Coronary artery (tissue), 2 donors: ENCODE results near the gene PPRC1.

ENCODE experiments used
- DNase-seq: peaks from one replicate; pipeline ENCODE4 v3.0.0-alpha.2; 2017; ENCODE audit warnings: low spot score
- H3K27ac ChIP-seq, 2 donors: fragments of 200-600 bp; sonication (generic); one replicate each; pipeline ENCODE4 v1.5.1; 2016 to 2019
- H3K4me3 ChIP-seq: fragments of 200-600 bp; sonication (generic); 2 replicates; pipeline ENCODE4 v1.5.1; 2016; ENCODE audit warnings: mild to moderate bottlenecking, moderate library complexity
- TF ChIP-seq, protein P1 (sequence below): fragments of 200-600 bp; sonication (generic); IDR thresholded peaks from one replicate; pipeline ENCODE4 v1.5.1; 2019; ENCODE audit warnings: antibody characterized with exemption

PPRC1 gene

DNA sequence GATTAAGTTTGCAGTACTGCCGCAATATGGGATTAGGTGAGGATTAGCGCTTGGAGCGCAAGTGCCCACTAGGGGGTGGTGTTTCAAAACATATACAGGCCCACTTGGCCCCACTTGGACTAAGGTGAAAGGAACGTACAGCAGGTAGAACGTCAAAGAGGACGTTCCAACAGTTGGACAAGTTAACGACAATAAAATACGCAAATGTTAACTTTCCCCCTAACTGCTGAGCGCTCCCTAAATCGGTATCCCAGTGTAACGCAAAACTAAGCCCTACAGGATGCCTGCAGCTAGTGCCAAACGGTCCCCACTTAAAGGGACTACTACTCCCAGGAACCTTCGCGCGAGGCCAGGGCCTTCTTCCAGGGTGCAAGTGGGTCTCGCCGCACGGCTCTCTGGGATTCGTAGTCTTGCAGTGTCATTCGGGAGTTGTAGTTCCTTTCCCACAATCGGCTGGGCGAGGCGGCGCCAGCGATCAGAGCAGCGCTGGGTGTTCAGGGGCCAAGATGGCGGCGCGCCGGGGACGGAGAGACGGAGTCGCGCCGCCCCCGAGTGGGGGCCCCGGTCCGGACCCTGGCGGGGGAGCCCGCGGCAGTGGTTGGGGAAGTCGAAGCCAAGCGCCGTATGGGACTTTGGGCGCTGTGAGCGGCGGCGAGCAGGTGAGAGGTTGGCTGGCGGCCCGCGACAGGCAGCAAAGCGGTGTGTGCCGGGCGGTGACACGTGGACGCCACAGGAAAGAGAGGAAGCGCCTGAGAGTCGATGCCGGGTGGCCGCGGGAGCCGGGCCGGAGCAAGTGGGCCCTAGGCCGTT is at the start of gene PPRC1:
TSS of gene PPRC1 (plus strand) at position 478 of the 810 bp plus-strand sequence. CDS start at position 507, 29 bp downstream.
- DNase-seq = peak; percentile 99
- Histone ChIP-seq H3K27ac (peak within 1 kb of the TSS; percentile 87 to 96), H3K4me3 (peak within 1 kb of the TSS; percentile 100)
- TF ChIP-seq, protein P1, sequence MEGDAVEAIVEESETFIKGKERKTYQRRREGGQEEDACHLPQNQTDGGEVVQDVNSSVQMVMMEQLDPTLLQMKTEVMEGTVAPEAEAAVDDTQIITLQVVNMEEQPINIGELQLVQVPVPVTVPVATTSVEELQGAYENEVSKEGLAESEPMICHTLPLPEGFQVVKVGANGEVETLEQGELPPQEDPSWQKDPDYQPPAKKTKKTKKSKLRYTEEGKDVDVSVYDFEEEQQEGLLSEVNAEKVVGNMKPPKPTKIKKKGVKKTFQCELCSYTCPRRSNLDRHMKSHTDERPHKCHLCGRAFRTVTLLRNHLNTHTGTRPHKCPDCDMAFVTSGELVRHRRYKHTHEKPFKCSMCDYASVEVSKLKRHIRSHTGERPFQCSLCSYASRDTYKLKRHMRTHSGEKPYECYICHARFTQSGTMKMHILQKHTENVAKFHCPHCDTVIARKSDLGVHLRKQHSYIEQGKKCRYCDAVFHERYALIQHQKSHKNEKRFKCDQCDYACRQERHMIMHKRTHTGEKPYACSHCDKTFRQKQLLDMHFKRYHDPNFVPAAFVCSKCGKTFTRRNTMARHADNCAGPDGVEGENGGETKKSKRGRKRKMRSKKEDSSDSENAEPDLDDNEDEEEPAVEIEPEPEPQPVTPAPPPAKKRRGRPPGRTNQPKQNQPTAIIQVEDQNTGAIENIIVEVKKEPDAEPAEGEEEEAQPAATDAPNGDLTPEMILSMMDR = peak; percentile 79

DNA sequence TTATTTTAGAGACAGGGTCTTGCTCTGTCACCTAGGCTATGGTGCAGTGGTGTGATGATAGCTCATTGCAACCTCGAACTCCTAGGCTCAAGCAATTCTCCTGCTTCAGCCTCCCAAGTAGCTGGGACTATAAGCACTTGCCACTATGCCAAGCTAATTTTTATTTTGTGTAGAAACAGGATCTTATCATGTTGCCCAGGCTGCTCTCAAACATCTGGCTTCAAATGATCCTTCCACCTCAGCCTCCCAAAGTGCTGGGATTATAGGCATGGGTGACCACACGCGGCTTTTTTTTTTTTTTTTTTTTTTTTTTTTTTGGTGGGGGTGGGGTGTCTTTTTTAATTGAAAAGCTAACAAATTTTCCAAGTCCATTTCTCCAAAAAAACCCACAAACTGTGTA is 49.3 kb upstream of the PPRC1 start:
- TF ChIP-seq, protein P1 = no peak
- no peak for DNase-seq
- H3K4me3 ChIP-seq = no peak overlapping the region

GRCh38 chr10:102085336-102085735 is 47.5 kb upstream of the PPRC1 start:
- DNase-seq = no peak
- H3K27ac ChIP-seq = no peak overlapping the region
- no peak overlapping the region for H3K4me3 ChIP-seq
- TF ChIP-seq, protein P1 = no peak

More for the DNA sequence above, 49.3 kb upstream of the PPRC1 start:
- H3K27ac ChIP-seq = no peak overlapping the region

DNA sequence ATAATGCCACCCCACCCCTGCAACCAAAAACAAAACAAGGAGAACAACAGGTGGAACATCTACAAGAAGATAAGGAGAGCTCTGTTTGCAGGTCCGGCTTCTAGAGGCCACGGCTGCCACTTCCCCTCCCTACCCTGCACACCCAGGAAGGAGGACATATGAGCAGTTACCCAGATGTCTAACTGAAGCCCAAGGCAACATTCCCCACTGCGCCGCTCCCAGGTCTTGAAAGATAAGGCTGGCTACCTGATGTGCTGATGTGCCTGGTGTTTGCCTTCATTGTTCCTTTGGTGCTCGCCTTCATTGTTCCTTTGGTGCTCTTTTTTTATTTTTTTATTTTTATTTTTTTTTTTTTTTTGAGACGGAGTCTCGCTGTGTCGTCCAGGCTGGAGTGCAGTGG is 46.6 kb upstream of the PPRC1 start:
- Histone ChIP-seq H3K27ac (no peak overlapping the region), H3K4me3 (no peak overlapping the region)
- no peak for DNase-seq
- TF ChIP-seq, protein P1 = no peak

- Histone ChIP-seq H3K4me3 (no peak overlapping the region), H3K27ac (no peak overlapping the region)
- no peak for DNase-seq
- TF ChIP-seq, protein P1 = no peak
Observed at GRCh38 chr10:102090772-102091171, 42.1 kb upstream of the PPRC1 start.

DNA sequence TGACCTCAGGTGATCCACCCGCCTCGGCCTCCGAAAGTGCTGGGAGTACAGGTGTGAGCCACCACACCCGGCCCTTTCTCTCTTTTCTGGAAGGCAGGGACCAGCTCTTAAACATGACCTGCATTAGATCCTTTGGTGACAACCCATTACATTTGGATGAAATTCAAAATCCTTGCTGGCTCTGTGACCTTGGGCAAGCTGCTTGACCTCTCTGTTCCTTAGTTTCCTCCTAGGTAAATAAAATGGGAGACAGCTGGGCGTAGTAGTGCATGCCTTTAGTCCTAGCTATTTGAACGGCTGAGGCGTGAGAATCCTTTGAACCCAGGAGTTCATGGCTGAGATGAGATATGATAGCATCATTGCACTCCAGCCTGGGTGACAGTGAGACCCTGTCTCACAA is 36.4 kb upstream of the PPRC1 start:
- H3K27ac ChIP-seq = no peak overlapping the region
- no peak overlapping the region for H3K4me3 ChIP-seq
- no peak for DNase-seq
- TF ChIP-seq, protein P1 = no peak

GRCh38 chr10:102101152-102101551 is 31.7 kb upstream of the PPRC1 start:
- no peak for DNase-seq

More at GRCh38 chr10:102101152-102101551, 31.7 kb upstream of the PPRC1 start:
- no peak overlapping the region for H3K4me3 ChIP-seq
- TF ChIP-seq, protein P1 = no peak
- no peak overlapping the region for H3K27ac ChIP-seq
